SJSA1 (cell line): ENCODE measurements around the gene MPP1. TPM values are rescaled to one million over a fixed set of nuclear protein-coding genes. Genes with fewer than 3 reads are reported as not detected.

ENCODE experiments used
- total RNA-seq: library from RNA; depleted of rRNA; stranded (reverse); fragments of >200 nt; shearing (Covaris generic); gene quantifications from 2 replicates; pipeline ENCODE4 v1.2.3, GENCODE V29; 2014; rRNA removed

Gene MPP1
- total RNA-seq, 1 experiment from 2014 or later: 40.1 TPM

Other genes with a start within 250 kb of the MPP1 start
- gene CTAG1A, start 220.4 kb downstream of the MPP1 start, total RNA-seq: not detected in 2 replicates
- not detected in 2 replicates for gene CTAG1B, start 186.2 kb downstream of the MPP1 start, total RNA-seq
- gene CTAG2, start 151.9 kb downstream of the MPP1 start, total RNA-seq: not detected in 2 replicates
- 0.95 and 0.97 TPM in 2 replicates for gene GAB3, start 54.4 kb downstream of the MPP1 start, total RNA-seq
- 48.1 and 54.9 TPM in 2 replicates for gene DKC1, start 42.6 kb downstream of the MPP1 start, total RNA-seq
- not detected in 2 replicates for gene SMIM9, start 29.2 kb upstream of the MPP1 start, total RNA-seq
- 0.89 and 1.5 TPM in 2 replicates for gene F8A1, start 80.9 kb upstream of the MPP1 start, total RNA-seq
- gene F8, start 217.2 kb upstream of the MPP1 start, total RNA-seq: 3.3 and 3.7 TPM in 2 replicates
- 62.6 and 63.8 TPM in 2 replicates for gene FUNDC2, start 221.4 kb upstream of the MPP1 start, total RNA-seq